Activated T-cell treated with anti-CD3 and anti-CD28 coated beads for 4 hours (primary cell): ENCODE results near the gene SYMPK.
"Not testable (repeated sequence)": the region's sequence is repeated elsewhere in the genome, so short reads cannot be mapped to it uniquely, and the experiment has no call there.

Experiments
- DNase-seq: peaks from one replicate; pipeline ENCODE4 v3.0.0-alpha.2; 2020

Gene SYMPK

GRCh38 chr19:45801603-45802175 lies 61.3 kb downstream of the SYMPK start:
- DNase-seq, result no peak

- DNase-seq, result no peak
Measured at GRCh38 chr19:45800070-45800553, 62.8 kb downstream of the SYMPK start.

- not testable (repeated sequence) for DNase-seq
Measured at GRCh38 chr19:45799541-45799940, 63.4 kb downstream of the SYMPK start.

- DNase-seq, result peak; percentile 56
Measured at GRCh38 chr19:45798995-45799517, 63.9 kb downstream of the SYMPK start.

- no peak for DNase-seq
Measured at GRCh38 chr19:45794627-45795026, 68.3 kb downstream of the SYMPK start.

- DNase-seq, result no peak
Measured at GRCh38 chr19:45793876-45794275, 69.1 kb downstream of the SYMPK start.

GRCh38 chr19:45793178-45793564 lies 69.8 kb downstream of the SYMPK start:
- DNase-seq, result no peak

GRCh38 chr19:45792470-45793177 lies 70.3 kb downstream of the SYMPK start, which contains the start of gene DMWD:
Gene DMWD (minus strand): TSS chr19:45792845. CDS start chr19:45792756, 89 bp downstream.
- peak; percentile 99 for DNase-seq

- no peak for DNase-seq
Measured at GRCh38 chr19:45791744-45792469, 71.0 kb downstream of the SYMPK start.

- DNase-seq, result no peak
Measured at GRCh38 chr19:45790942-45791341, 72.0 kb downstream of the SYMPK start.

GRCh38 chr19:45789035-45789786 lies 73.7 kb downstream of the SYMPK start:
- DNase-seq, result no peak

- DNase-seq, result no peak
Measured at GRCh38 chr19:45786533-45786894, 76.4 kb downstream of the SYMPK start.

GRCh38 chr19:45785781-45786532 lies 77.0 kb downstream of the SYMPK start:
- DNase-seq, result no peak

- DNase-seq, result no peak
Measured at GRCh38 chr19:45785097-45785496, 77.8 kb downstream of the SYMPK start.

- DNase-seq, result no peak
Measured at GRCh38 chr19:45784096-45784495, 78.9 kb downstream of the SYMPK start.

- DNase-seq, result no peak
Measured at GRCh38 chr19:45782820-45783785, 79.8 kb downstream of the SYMPK start.

GRCh38 chr19:45782162-45782691 lies 80.7 kb downstream of the SYMPK start, which contains the start of gene DMPK:
Gene DMPK (minus strand): TSS chr19:45782490. CDS start chr19:45782352, 138 bp downstream.
- no peak for DNase-seq

- no peak for DNase-seq
Measured at GRCh38 chr19:45781214-45782161, 81.5 kb downstream of the SYMPK start.
